Measurements from ENCODE around the gene RAI14.

RAI14 gene

DNA sequence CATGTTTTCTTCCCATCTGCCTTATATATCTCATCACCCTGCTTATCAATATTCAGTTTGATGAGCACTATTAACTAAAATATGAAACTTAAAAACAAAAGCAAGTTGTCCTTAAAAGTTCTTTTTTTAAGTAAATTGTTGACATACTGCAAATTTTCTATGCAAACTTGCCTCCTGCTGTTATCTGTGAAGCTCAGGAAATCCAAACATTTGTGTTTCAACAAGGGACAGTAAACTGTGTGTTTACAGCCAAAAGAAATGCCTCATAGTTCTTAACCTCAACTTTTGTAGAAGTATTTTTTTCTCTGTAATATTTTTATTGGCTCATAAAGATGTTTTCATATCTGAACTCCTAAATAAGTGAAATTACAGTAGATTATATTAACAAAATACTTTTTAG, 175.2 kb downstream of the RAI14 start:
- TF ChIP-seq, protein P1, sequence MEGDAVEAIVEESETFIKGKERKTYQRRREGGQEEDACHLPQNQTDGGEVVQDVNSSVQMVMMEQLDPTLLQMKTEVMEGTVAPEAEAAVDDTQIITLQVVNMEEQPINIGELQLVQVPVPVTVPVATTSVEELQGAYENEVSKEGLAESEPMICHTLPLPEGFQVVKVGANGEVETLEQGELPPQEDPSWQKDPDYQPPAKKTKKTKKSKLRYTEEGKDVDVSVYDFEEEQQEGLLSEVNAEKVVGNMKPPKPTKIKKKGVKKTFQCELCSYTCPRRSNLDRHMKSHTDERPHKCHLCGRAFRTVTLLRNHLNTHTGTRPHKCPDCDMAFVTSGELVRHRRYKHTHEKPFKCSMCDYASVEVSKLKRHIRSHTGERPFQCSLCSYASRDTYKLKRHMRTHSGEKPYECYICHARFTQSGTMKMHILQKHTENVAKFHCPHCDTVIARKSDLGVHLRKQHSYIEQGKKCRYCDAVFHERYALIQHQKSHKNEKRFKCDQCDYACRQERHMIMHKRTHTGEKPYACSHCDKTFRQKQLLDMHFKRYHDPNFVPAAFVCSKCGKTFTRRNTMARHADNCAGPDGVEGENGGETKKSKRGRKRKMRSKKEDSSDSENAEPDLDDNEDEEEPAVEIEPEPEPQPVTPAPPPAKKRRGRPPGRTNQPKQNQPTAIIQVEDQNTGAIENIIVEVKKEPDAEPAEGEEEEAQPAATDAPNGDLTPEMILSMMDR (conservative IDR thresholded peaks at IDR 0.05) = no peak
- no peak for TF ChIP-seq ZFX (IDR thresholded peaks at IDR 0.05)
- no peak overlapping the region; the same call in 1 of the 2 replicates for H3K27ac ChIP-seq

DNA sequence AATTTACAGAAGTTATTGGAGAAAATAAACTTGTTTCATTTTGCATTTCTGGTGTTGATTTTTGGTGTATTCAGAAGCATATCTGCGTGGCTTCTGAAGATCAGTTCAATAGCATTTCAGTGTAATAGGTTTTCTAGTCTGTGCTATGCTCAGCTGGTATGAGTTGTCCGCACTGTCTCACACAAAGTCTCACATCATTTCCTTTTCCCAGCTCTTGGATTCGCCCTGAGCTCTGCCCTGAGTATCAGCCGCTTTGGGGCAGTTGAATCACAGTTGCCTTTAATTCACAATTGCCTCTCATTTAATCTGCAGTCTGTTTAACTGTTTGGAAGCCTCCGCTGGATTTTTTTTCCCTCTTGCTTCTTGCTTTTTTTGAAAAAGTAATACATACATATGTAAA, 176.4 kb downstream of the RAI14 start:
- no peak overlapping the region for H3K27ac ChIP-seq
- no peak for TF ChIP-seq ZFX (IDR thresholded peaks at IDR 0.05)
- TF ChIP-seq, protein P1 (conservative IDR thresholded peaks at IDR 0.05) = no peak

DNA sequence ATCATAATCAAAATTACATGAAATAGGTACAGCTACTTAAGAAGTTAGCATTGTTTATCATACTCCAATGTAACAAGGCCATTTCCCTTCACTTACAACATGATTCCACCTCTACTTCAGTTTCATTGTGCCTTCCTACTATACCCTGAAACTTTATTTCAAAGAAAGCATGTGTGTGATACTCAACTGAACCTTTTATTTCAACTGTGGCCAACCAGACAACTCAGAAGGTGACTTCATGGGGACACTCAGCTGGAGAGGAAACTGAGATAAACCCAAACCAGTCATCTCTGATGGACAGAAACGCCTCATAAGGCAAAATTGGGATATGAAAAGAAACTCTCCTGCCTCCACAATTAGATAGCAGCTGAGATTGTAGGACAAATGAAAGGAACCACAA, 177.0 kb downstream of the RAI14 start:
- no peak overlapping the region for H3K27ac ChIP-seq
- TF ChIP-seq, protein P1 (conservative IDR thresholded peaks at IDR 0.05) = no peak
- no peak for TF ChIP-seq ZFX (IDR thresholded peaks at IDR 0.05)

DNA sequence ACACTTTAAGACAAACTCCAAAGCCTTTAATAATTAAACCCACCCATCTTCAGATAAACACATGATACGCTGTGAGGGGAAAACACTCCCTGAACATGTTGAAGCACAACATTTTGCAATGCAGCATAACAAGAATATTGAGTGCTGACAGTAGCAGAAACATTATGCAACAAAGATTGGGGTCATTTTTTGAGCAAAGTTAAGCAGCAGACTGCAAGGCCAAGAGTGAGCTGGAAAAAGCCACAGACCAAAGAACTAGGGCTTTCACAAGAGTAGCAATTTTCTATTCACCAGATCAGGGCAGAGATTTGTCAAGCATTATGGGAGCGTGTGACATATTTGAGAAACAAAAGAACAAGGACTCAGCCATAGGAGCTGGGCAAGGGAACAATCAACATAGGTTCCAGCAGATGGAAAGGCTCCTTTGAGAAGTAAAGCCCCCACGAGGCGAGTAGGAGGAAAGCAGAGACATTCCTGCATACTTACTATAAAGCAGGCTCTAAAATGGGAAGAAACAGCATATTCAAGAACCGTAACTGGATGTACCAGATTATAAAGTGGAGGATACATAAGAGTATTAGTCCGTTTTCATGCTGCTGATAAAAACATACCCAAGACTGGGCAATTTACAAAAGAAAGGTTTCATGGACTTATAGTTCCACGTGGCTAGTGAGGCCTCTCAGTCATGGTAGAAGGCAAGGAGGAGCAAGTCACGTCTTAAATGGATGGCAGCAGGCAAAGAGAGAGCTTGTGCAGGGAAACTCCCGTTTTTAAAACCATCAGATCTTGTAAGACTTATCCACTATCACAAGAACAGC, 178.1 kb downstream of the RAI14 start:
- no peak overlapping the region for H3K27ac ChIP-seq
- TF ChIP-seq ZFX (IDR thresholded peaks at IDR 0.05) = no peak
- TF ChIP-seq, protein P1 (conservative IDR thresholded peaks at IDR 0.05) = no peak

DNA sequence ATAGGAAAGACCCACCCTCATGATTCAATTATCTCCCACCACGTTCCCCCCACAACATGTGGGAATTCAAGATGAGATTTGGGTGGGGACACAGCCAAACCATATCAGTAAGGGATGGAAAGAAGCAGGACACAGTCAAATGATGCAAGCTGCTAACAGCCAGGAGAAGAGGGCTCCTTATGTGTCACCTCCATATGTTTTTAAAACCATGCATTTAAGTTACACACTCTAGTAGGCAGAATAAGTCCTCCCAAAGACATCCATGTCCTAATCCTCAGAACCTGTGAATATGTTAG, 178.6 kb downstream of the RAI14 start:
- TF ChIP-seq, protein P1 (conservative IDR thresholded peaks at IDR 0.05) = no peak
- TF ChIP-seq ZFX (IDR thresholded peaks at IDR 0.05) = no peak
- H3K27ac ChIP-seq = no peak overlapping the region

DNA sequence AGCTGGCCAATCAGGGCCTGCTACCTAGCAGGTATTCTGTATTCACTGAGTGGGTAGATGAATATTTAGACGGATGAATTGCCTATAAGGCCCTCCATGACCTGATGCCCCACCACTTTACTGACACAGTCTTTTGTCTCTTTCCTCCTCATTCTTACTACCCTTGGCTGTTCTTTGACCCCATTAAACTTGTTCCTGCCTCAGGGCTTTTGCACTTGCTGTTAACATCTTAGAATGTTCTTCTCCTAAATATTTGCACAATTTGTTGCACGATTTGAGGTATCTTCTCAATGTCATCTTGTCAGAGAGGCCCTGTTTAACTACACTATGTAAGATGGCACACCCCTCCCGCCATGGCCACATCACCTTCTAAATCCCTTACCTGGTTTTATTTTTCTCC, 179.5 kb downstream of the RAI14 start:
- no peak for TF ChIP-seq ZFX (IDR thresholded peaks at IDR 0.05)
- TF ChIP-seq, protein P1 (conservative IDR thresholded peaks at IDR 0.05) = no peak
- no peak overlapping the region for H3K27ac ChIP-seq

DNA sequence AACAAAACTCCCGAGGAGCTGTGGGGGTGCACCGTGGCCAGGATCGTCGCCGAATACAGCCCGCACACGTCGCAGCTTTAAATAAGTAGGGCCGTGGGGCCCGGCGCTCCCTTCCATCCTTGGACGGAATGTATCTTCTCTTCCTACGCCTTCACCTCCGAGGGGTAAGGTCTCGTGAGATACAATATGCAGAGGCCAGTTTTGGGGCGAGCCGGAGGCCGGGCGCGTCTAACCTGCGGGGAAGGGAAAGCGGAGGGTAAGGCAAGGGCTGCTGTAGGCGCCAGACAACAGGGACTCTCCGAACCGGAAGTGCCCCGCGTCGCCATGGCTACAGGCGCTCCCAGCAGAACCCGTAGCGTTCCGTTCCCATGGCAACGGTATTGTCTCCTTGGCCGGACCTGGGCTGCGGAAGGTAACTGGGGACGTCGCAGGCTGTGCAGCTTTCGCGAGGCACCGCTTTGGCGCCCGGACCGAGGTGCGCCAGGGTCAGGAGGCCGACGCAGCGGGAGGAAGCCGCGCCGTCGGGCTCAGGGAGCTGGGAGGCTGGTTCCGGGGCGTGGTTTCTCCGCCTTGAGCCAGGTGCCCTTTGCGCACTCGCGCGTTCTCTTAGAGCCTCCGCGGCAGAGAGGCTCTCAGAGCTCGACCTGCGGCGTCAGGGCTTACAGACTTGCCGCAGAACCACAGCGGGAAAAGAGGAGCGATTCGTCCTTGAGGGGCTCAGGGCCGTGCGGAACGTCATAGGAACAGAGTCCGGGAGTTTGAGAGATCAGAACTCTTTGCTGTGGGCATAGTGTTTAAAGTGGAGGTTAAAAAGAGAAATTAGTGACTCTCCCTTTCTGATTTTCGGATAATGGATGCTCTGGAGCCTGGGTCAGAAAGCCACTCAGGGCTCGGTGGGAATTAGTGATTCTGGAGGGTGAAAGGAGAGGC, 182.9 kb downstream of the RAI14 start, which contains the start of gene TTC23L:
Gene TTC23L, plus strand, starts transcription at position 380 of the 930 bp plus-strand sequence. CDS start 1,508 bp downstream, outside the sequence.
- peak within 1 kb of the TSS; percentile 63 for H3K27ac ChIP-seq
- TF ChIP-seq ZFX (IDR thresholded peaks at IDR 0.05) = no peak
- TF ChIP-seq, protein P1 (conservative IDR thresholded peaks at IDR 0.05) = no peak

Data from C4-2B (cell line).